Nephron (organoid): ENCODE measurements around the gene SALL2.

Source experiments
- H3K27ac Mint-ChIP-seq, 3 experiments: 2 replicates each; pipeline ENCODE4 v1.8.0; 2020; ENCODE audit warnings: mixed read lengths in 3 of 3, mild to moderate bottlenecking in 2 of 3, moderate library complexity in 1 of 3
- H3K27me3 Mint-ChIP-seq: 2 replicates; pipeline ENCODE4 v1.8.0; 2021; ENCODE audit warnings: low read depth, mild to moderate bottlenecking, moderate library complexity, mixed read lengths
- H3K36me3 Mint-ChIP-seq: 2 replicates; pipeline ENCODE4 v1.8.0; 2020; ENCODE audit warnings: low read depth, mixed read lengths
- H3K4me1 Mint-ChIP-seq: 2 replicates; pipeline ENCODE4 v1.8.0; 2020; ENCODE audit warnings: mixed read lengths
- H3K4me3 Mint-ChIP-seq, 3 experiments: 2 replicates each; pipeline ENCODE4 v1.8.0; 2020; ENCODE audit warnings: mild to moderate bottlenecking in 3 of 3, mixed read lengths in 3 of 3, moderate library complexity in 2 of 3
- H3K9me3 Mint-ChIP-seq: 2 replicates; pipeline ENCODE4 v1.8.0; 2020; ENCODE audit warnings: mixed read lengths
- TF ChIP-seq, protein P1 (sequence below), 3 experiments: fragments of 200-600 bp; sonication (generic); IDR thresholded peaks; one replicate each; pipeline ENCODE4 v1.5.0; 2021; ENCODE audit warnings: antibody characterized with exemption in 3 of 3; ENCODE audit not compliant: unreplicated experiment in 3 of 3

Gene SALL2

DNA sequence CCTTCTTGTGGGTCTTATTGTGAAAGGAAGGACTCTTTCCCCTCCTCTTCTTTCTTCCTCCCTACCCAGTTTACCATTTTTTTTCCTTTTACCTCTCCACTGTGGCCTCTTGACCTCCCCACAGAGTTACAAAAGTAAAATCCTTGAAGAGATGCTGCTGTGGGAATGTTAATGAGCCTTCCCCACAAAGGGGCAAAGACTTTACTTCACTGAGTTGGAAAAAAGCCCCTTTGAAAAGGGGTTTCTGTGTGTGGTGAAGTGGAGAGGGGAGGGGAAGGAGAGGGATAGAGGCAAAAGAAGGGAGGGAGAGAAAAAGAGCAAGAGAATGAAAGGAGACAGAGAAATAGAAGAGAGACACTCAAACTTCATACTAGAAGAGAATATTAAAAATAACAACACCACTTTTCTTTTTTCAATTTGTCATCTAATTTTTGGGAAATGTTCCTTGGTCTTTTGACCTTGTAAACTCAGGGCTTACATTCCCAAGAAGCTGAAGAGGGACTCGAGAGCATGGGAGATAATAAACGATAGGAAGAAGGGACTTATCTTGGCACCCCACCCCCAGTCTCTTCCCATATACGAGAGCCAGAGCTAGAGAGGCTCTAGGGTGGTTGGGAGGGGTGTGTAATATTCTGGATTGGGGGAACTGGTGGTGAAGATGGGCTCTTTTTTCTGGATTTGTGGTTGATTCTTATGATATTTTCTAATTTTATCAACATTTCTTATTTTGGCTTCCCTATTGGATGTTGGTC lies 13.2 kb upstream of the SALL2 start:
- Mint-ChIP-seq H3K27me3 (peaks cover 19% of the 10 kb centered on the region), H3K9me3 (no peaks in the 10 kb centered on the region), H3K4me1 (peaks cover 25% of the 10 kb centered on the region), H3K4me3 (no peak overlapping the region), H3K36me3 (no peaks in the 10 kb centered on the region), H3K27ac (peak overlapping the region in 1 of 3 experiments; percentile 54)
- TF ChIP-seq, protein P1, sequence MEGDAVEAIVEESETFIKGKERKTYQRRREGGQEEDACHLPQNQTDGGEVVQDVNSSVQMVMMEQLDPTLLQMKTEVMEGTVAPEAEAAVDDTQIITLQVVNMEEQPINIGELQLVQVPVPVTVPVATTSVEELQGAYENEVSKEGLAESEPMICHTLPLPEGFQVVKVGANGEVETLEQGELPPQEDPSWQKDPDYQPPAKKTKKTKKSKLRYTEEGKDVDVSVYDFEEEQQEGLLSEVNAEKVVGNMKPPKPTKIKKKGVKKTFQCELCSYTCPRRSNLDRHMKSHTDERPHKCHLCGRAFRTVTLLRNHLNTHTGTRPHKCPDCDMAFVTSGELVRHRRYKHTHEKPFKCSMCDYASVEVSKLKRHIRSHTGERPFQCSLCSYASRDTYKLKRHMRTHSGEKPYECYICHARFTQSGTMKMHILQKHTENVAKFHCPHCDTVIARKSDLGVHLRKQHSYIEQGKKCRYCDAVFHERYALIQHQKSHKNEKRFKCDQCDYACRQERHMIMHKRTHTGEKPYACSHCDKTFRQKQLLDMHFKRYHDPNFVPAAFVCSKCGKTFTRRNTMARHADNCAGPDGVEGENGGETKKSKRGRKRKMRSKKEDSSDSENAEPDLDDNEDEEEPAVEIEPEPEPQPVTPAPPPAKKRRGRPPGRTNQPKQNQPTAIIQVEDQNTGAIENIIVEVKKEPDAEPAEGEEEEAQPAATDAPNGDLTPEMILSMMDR (IDR thresholded peaks at IDR 0.05; ENCODE audit: unreplicated experiment in 3 of 3) = no peak

GRCh38 chr14:21537090-21537424 lies 10.9 kb upstream of the SALL2 start:
- Mint-ChIP-seq H3K4me3 (peak overlapping the region; percentile 85 to 86 (median 86)), H3K9me3 (no peaks in the 10 kb centered on the region), H3K36me3 (no peaks in the 10 kb centered on the region), H3K27ac (peak overlapping the region; percentile 34 to 84 (median 75)), H3K4me1 (peaks cover 17% of the 10 kb centered on the region), H3K27me3 (peaks cover 29% of the 10 kb centered on the region)
- TF ChIP-seq, protein P1 (IDR thresholded peaks at IDR 0.05; ENCODE audit: unreplicated experiment in 3 of 3) = no peak

- TF ChIP-seq, protein P1 (IDR thresholded peaks at IDR 0.05; ENCODE audit: unreplicated experiment in 3 of 3) = no peak
- peak overlapping the region; percentile 85 to 86 (median 86) for H3K4me3 Mint-ChIP-seq
- peak overlapping the region; percentile 34 to 84 (median 84) for H3K27ac Mint-ChIP-seq
- H3K36me3 Mint-ChIP-seq = no peaks in the 10 kb centered on the region
- no peaks in the 10 kb centered on the region for H3K9me3 Mint-ChIP-seq
- peaks cover 29% of the 10 kb centered on the region for H3K27me3 Mint-ChIP-seq
- peaks cover 17% of the 10 kb centered on the region for H3K4me1 Mint-ChIP-seq
These were observed 10.4 kb upstream of the SALL2 start for GRCh38 chr14:21536418-21537089.

DNA sequence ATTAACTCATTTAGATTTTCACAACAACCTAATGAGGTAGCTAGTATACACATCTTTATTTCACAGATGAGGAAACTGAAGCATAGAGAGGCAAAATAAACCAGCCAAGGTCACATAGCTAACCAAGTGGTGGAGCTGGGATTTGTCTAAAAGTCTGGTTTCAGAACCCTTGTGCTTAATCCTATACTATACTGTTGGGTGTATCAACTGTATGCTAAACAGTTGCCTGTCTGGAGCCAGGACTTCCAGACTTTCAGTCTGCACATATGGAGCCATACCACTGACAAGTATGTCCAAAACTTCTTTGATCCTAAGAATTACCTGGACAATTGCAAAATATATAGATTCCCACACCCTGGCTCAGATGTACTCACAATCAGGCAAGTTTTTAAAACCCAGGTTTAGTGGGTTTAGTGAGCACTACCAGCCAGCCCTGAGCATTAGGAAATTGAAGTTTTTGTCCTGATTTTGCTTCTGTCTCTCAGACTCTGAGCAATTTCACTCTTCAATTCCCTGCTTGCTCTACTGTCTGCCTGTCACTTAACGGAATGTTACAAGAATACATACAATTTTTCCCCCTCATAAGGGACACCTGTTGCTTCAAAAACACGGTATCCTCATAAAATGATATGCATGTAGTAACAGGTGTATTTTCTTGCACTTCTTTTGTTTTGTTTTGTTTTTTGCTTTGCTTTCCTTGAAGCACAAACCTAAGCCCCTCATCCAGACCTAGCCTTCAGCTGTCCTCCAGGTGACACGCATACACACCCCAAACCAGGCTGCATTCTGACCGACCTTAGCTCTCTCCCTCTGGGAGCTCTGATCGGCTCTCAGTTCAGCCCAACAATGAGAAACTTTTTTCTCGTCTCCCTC lies 9.6 kb upstream of the SALL2 start:
- Mint-ChIP-seq H3K36me3 (no peaks in the 10 kb centered on the region), H3K27ac (peak overlapping the region; percentile 34 to 84 (median 84)), H3K27me3 (peaks cover 29% of the 10 kb centered on the region), H3K9me3 (no peaks in the 10 kb centered on the region), H3K4me1 (peaks cover 17% of the 10 kb centered on the region), H3K4me3 (peak overlapping the region; percentile 85 to 86 (median 86))
- TF ChIP-seq, protein P1 (IDR thresholded peaks at IDR 0.05; ENCODE audit: unreplicated experiment in 3 of 3) = no peak

DNA sequence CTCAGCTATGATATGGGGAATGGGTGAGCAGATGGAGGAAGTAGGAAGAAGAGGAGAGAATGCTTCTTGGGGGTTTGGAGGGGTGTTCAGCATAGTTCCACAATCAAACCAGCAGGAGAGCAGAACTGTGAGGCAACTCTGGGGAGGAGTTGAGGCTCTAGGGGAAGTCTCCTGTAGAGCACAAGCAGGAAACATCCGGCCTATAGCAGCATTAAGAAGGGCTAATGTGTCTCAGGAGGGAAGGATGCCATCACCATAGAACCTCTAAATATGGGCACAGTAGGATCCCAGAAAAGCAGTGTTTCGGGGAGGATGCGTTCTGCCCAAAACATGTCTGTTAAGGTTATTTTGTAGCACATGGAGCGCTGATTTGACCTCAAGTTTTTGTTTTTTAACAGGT lies 8.4 kb upstream of the SALL2 start:
- Mint-ChIP-seq H3K9me3 (no peaks in the 10 kb centered on the region), H3K36me3 (no peaks in the 10 kb centered on the region), H3K4me3 (peak overlapping the region; percentile 36 to 86 (median 60)), H3K4me1 (peaks cover 17% of the 10 kb centered on the region), H3K27me3 (peaks cover 29% of the 10 kb centered on the region), H3K27ac (peak overlapping the region in 2 of 3 experiments; percentile 44 to 69)
- TF ChIP-seq, protein P1 (IDR thresholded peaks at IDR 0.05; ENCODE audit: unreplicated experiment in 3 of 3) = no peak
